NCI-H2029 treated with DMSO at 0.1 percent for 48 hours (cell line): ENCODE results near the gene CAMKK1.
"Not testable (repeated sequence)": the region's sequence is repeated elsewhere in the genome, so short reads cannot be mapped to it uniquely, and the experiment has no call there.

Experiments
- DNase-seq: peaks from one replicate; lab custom pipeline; 2025; lab: John Stamatoyannopoulos, UW

Gene CAMKK1

DNA sequence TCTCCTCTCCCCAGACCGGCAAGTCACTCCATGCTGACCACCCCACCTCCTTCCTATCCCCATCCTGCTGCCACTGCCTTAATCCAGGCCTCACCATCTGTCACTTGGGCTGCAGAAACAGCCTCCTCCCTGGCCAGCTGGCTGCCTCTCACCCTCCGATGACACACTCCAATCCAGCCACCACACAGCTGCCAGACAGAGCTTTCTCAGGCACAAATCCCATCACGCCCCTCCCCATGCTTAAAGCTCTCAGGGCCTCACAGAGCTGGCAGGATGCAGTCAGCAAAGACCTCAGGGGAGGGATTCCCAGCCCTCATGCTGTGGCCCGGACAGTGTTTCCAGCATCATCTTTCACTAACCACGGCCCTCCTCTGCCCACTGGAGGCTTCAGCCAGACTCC is 13.7 kb downstream of the CAMKK1 start:
- DNase-seq: no peak

DNA sequence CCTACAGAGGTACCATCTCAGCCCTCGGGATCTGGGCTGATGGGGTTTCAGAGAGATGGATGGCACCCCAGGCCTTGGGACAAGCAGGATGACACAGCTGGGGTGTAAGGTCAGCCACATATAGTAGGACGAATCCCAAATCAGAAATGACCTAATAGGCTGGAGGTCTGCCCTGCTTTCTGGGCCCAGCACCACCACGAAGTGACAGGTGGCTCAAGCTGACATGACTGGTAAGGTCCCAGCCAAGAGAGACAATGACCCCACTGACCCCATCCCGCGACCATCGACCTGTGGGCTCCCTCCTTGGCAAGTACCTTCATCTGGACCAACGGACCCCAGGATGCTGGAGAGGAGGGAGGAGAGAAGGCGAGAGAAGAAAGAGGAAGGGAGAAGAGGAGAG is 15.6 kb downstream of the CAMKK1 start:
- no peak for DNase-seq

- DNase-seq: no peak
Measured at GRCh38 chr17:3875317-3875716, 17.5 kb downstream of the CAMKK1 start.

DNA sequence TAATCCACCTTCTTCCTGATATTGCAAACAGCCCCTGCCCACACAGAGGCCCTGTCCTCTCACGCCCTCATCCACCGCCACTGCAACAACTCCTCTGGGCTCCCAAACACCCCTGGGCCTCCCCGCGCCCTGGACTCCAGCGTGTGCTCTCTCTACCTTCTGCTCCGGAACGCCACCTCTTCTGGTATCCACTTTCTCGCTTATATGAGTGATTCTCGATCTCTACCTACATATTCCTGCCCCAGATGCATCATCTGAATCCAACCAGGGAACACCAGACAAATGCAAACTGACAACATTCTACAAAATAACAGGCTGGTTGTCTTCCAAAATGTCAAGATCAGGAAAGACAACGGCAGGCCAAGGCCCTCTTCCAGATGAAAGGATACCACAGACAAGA is 19.0 kb downstream of the CAMKK1 start:
- no peak for DNase-seq

- DNase-seq: no peak
Measured at GRCh38 chr17:3870871-3871306, 22.0 kb downstream of the CAMKK1 start.

DNA sequence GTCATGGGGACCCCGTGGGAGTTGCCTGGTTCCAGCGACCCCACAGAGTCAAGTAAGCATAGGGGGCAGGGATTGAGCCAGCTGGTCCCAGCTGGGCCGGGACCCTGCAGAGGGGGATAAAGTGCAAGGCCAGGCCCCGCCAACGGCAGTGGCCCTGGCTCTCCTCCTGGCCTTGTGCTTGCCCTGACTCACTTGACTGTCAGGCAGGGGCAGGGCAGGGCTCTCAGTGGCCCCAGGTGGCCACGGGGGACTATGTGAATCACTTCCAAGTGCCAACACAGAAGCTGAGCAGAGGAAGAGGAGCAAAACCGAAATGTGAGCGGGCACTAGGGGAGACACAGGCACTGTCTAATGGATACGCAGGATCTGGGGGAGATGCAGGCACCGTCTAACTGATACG is 25.2 kb downstream of the CAMKK1 start:
- DNase-seq: no peak

GRCh38 chr17:3867106-3867505 is 25.7 kb downstream of the CAMKK1 start:
- DNase-seq: no peak

GRCh38 chr17:3866276-3866675 is 26.6 kb downstream of the CAMKK1 start:
- no peak for DNase-seq

- DNase-seq: no peak
Measured at GRCh38 chr17:3865176-3865575, 27.7 kb downstream of the CAMKK1 start.

DNA sequence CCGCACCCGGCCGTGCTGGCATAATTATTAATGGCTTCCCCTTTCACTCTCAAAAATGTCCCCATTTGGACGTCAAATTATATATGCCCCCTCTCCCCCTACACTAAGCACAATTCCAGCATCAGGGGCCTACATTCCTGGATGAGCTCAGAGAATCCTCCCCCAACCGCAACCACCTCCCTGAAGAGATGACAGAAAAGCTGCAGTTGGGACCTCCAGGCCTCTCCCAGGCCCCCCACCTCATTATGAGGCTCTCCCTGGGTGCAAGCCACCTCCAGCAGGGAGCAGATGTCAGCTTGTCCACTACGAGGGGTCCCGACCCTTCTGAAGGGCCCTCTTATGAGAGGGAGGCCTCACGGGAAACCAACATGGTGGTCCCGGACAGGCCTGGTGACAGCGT is 28.3 kb downstream of the CAMKK1 start:
- no peak for DNase-seq

DNA sequence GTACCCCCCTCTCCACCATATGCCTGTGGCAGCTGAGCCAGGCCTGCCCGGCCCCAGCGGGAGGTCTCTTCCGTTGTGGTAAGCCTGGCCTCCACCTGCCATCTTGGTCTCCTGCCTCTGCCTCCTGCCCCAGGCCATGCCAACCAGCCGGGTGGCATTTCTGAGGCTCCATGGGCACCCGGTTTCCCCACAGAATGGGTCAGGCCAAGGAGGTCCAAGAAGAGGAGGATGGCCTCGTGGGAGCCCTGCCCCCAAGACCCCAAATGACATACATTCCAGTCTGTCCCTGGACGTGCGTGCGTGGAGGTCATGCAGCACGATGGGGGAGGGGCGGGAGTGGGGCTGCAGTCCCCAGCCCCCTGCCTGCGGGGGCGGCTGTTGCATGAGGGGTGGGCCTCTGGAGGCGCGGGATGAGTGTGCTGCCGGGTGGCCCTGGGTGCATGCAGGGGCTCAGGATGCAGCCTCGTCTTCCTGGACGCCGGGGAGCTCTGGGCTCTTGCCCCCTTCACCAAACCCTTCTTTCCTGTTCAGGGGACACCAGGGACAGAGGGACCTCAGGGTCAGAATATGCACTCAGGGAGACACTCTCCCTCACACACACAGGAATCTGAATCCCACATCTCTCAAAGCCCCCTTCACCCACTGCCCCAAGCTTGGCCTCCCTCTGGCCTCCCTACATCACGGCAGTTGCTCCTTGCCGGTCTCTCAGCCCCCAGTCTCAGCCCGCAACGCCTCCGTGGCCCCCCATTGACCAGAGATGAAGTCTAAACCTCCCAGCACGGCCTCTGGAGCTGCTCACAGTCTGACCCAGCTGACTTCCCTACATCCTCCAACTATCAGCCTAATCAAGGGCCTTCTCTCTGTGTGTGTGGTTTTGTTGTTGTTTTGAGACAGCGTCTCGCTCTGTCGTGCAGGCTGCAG is 30.8 kb downstream of the CAMKK1 start:
- no peak for DNase-seq

GRCh38 chr17:3860939-3861700 is 31.7 kb downstream of the CAMKK1 start:
- no peak for DNase-seq

DNA sequence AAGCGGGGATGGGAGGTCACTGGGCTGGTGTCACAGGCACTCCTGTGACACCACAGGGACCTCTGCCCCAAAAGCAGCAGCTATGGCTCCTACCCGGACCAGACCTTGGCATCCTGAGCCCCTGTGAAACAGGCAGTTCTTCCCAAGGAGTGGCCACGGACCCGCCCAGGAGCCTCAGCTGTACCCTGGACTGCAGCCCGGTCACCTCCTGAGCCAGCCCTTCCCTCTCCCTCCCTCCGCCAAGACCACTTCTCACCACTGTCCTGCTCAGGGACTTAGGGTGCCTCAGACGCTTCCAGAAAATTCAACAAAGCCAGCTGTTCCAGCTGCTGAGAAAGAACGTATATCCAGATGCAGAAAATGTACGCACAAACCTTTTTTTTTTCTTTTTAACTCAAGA is 32.9 kb downstream of the CAMKK1 start:
- DNase-seq: no peak

DNA sequence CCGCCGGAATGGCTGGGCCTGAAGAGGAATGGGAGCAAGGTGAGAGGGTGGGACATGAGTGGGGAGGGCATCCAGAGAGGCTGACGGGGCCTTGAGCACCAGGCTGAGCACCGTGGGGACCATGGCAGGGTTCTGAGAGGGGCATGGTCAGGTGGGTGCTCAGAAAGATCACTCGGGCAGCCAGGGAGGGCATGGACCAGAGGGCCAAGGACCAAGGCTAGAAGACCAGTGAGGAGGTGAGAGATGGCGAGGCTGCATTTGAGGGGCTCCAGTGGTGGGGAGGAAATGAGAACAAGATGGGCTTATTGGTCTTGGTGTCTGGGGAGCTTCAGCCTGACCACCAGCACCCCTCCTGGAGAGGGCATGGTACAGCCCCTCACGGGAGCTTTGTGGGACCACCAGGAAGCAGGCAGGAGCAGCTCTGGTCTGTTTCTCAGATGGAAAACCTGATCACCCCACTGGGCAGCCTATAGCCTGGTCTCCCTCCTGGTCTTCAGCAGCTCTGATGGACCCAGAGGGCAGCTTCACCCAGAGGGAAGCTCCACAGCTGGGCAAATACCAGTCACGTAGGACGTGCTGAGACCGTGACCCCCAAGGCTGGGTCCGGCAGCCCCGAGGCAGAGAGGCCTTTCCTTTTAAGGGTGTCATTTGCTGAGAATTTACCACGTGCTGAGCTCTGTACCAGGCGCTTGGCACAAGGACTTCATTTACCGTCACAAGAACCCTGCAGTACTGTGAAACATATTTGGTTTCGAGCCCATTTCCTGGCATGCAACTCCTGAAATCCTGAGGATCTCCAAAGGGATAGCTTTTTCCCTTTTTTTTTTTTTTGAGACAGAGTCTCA is 35.4 kb downstream of the CAMKK1 start:
- DNase-seq: no peak

DNA sequence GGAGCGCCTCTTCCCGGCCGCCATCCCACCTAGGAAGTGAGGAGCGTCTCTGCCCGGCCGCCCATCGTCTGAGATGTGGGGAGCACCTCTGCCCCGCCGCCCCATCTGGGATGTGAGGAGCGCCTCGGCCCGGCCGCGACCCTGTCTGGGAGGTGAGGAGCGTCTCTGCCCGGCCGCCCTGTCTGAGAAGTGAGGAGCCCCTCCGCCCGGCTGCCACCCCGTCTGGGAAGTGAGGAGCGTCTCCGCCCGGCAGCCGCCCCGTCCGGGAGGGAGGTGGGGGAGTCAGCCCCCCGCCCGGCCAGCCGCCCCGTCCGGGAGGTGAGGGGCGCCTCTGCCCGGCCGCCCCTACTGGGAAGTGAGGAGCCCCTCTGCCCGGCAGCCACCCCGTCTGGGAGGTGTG is 38.6 kb downstream of the CAMKK1 start:
- DNase-seq: not testable (repeated sequence)

DNA sequence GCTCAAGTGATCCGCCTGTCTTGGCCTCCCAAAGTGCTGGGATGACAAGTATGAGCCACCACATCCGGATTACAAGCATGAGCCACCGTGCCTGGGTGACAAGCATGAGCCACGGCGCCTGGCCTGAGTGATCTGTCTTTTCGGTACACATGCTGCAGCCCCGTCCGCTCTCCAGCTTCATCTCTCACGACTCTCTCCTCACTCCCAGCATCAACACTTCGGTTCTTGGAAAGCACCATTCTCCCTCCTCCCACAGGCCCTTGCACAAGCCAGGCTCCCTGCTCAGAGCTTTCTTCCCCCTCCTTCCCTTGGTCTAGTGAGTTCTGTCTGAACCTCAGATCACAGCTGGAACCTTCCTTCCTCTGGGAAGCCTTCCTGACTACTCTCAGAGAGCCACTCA is 40.3 kb downstream of the CAMKK1 start:
- no peak for DNase-seq

DNA sequence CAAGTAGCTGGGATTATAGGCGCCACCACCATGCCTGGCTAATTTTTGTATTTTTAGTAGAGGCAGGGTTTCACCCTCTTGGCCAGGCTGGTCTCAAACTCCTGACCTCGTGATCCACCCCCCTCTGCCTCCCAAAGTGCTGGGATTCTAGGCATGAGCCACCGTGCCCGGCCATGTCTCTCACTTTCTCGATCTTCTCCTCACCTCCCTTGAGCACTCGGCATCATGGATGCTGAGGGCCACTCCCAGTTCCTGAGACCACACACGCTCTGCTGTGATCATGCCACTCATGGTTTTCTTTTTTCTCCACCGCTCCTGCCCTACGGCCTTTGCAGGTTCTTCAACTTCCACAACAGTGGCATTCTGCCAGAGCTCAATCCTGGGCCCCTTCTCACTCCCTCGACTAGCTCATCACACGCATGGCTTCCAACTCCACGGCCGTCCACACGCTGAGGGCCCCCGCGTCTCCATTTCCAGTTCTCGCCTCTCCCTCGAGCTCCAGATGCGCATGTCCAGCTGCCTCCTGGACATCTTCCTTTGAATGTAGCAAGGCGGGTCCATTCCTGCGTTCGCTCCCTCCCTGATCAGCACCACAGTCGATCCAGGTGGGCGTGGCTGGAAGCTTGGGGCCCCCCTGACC is 41.3 kb downstream of the CAMKK1 start:
- no peak for DNase-seq

GRCh38 chr17:3848229-3848835 is 44.5 kb downstream of the CAMKK1 start:
- no peak for DNase-seq

DNA sequence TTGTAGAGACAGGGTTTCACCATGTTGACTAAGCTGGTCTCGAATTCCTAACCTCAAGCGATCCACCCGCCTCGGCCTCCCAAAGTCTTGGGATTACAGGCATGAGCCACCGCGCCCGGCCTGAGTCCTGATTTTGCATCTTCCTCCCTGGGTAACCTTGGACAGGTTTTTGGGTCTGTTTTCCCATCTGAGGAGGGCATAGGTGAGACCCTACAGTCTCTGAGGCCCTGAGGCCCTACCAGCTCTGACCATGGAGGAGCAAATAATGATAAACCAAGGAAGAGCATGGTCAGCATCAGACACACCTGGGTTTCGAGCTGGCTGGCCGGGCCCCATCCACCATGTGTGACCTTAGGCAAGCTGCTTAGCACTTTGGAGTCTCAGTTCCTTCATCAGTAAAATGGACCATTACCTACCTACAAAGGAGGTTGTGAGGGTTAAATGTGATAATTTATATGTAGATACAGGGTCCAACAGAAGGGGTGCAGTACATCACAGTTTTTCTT is 45.6 kb downstream of the CAMKK1 start:
- DNase-seq: no peak

DNA sequence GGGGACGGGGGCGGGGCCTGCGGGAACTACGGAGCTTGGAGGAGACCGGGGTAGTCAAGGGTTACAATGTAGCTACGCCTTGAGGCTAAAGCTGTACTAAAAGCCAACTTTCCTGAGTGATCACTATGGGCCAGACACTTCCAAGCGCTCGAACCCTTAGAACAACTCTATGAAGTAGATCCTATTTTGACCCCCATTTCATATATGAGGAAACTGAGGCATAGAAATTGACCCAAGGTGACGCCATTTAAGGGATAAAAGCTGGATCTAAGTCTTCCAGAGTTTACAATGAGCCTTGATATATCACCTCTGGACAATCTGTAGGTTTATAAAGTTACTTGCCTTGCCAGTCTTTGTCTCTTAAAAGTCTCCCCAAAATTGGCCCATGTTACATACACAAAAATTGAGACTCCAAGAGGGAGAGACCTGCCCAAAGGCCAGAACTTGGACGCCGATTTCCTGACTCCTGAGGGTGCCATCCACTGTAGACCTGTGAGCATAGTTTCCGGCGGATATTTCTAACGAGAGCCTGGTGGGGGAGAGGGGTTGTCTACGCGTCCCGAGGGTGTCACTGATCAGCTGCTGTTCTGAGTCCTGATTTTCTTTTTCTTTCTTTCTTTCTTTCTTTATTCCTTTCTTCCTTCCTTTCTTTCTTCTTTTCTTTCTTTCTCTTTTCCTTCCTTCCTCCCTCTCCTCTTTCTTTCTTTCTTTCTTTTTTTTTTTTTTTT is 46.3 kb downstream of the CAMKK1 start:
- no peak for DNase-seq
